ENCODE data around the gene CX3CL1. TPM values are rescaled to one million over a fixed set of nuclear protein-coding genes. Genes with fewer than 3 reads are reported as not detected.
A peak's percentile ranks its signal among the peaks of the same experiment; 100 is the strongest.

Gene CX3CL1
- total RNA-seq (2021; ENCODE audit: unreplicated experiment) = 0.15 TPM
- polyA plus RNA-seq (2012) = not detected in 2 replicates
- not detected for Bru-seq, nascent RNA
- not detected for BruChase-seq, experiment 1, labeled RNA remaining after a 6-hour chase
- not detected for BruChase-seq, experiment 2, labeled RNA remaining after a 2-hour chase
- long read RNA-seq = 0 reads

DNA sequence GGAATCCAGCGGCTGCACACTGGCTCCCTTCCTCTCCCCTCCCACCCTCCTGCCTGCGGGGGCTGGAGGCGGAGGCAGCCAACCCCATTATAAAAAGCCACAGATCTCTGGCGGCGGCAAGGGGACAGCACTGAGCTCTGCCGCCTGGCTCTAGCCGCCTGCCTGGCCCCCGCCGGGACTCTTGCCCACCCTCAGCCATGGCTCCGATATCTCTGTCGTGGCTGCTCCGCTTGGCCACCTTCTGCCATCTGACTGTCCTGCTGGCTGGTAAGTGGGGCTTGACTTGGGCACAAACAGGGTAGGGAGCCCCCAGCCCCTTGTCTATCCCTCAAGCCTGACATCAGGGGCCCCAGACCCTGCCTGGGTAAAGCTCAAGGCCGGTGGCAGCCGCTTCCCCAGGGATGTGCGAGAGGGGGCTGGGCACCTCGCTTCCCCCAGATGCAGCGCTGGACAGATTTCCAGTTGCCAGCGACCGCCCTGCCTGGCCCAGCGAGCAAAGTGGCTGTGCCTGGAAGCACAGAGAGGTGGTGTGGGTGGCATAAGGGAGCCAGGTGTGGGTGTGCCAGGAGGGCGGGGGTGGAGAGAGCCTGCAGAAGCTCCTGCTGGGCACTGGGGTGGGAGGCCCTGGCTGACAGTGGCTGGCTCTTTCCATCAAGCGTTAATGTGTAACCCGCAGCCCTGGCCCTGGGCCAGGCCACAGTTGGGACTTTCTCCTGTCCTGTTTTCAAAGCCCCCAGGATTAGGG, at the start of gene CX3CL1:
Gene CX3CL1 (plus strand): TSS at position 119 of the 745 bp plus-strand sequence. CDS start 79 bp downstream, at position 198.
- CTCF ChIA-PET = no interaction called here
- Histone ChIP-seq H3K4me3 (replicated peaks in 1 of 2; ENCODE audit: low read depth in 1 of 2, low read length in 2 of 2) (no peak within 1 kb of the TSS), H3K36me3 (ENCODE audit: control insufficient read depth in 1 of 2, insufficient read depth in 2 of 2, low read length in 2 of 2) (no peaks in the 10 kb centered on the region), H3K27me3 (ENCODE audit: insufficient read depth, low read length) (no peaks in the 10 kb centered on the region), H3K27ac (ENCODE audit: low read depth, low read length) (no peak within 1 kb of the TSS), H3K9ac (ENCODE audit: low read length) (no peak within 1 kb of the TSS), H2AFZ (ENCODE audit: low read depth, low read length, poor library complexity, severe bottlenecking) (no peak within 1 kb of the TSS), H3K9me3 (ENCODE audit: control insufficient read depth in 1 of 2, insufficient read depth in 1 of 2, low read depth in 1 of 2, low read length in 2 of 2) (no peaks in the 10 kb centered on the region), H3K79me2 (ENCODE audit: insufficient read depth, low read length) (no peaks in the 10 kb centered on the region), H3K4me2 (ENCODE audit: low read length) (no peak within 1 kb of the TSS), H4K20me1 (ENCODE audit: insufficient read depth) (no peaks in the 10 kb centered on the region), H3K4me1 (ENCODE audit: control insufficient read depth in 1 of 2, insufficient read depth in 2 of 2, low read length in 2 of 2) (peaks cover 0 to 8% of the 10 kb centered on the region in 2 experiments; a peak in 3 of 4 replicates), H3K9me2 (ENCODE audit: insufficient read depth) (no peaks in the 10 kb centered on the region)
- no peak for TF ChIP-seq TCF7L2 (IDR thresholded peaks at IDR 0.05; ENCODE audit: borderline replicate concordance, extremely low read depth, insufficient read depth, insufficient read length)
- no peak for TF ChIP-seq FOSL1 (IDR thresholded peaks at IDR 0.05; ENCODE audit: low read depth)
- TF ChIP-seq JUND (IDR thresholded peaks at IDR 0.05) = no peak
- TF ChIP-seq, protein P1, sequence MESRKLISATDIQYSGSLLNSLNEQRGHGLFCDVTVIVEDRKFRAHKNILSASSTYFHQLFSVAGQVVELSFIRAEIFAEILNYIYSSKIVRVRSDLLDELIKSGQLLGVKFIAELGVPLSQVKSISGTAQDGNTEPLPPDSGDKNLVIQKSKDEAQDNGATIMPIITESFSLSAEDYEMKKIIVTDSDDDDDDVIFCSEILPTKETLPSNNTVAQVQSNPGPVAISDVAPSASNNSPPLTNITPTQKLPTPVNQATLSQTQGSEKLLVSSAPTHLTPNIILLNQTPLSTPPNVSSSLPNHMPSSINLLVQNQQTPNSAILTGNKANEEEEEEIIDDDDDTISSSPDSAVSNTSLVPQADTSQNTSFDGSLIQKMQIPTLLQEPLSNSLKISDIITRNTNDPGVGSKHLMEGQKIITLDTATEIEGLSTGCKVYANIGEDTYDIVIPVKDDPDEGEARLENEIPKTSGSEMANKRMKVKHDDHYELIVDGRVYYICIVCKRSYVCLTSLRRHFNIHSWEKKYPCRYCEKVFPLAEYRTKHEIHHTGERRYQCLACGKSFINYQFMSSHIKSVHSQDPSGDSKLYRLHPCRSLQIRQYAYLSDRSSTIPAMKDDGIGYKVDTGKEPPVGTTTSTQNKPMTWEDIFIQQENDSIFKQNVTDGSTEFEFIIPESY (IDR thresholded peaks at IDR 0.05; ENCODE audit: extremely low read depth, insufficient replicate concordance, low read length) = no peak
- DNase-seq (ENCODE audit: low read depth, low spot score) (no peak), ATAC-seq (no peak)
- BruUV-seq (replicated peaks) = no TSS peak
- POLR2A ChIA-PET = no interaction called here
- intact Hi-C loops (cut with micrococcal nuclease) = no loop called here
- RAD21 ChIA-PET (ENCODE audit: low non-redundant PET in 1 of 2, low total read pairs in 2 of 2, uncharacterized antibody in 2 of 2, unreplicated experiment in 2 of 2) = no interaction called here

DNA sequence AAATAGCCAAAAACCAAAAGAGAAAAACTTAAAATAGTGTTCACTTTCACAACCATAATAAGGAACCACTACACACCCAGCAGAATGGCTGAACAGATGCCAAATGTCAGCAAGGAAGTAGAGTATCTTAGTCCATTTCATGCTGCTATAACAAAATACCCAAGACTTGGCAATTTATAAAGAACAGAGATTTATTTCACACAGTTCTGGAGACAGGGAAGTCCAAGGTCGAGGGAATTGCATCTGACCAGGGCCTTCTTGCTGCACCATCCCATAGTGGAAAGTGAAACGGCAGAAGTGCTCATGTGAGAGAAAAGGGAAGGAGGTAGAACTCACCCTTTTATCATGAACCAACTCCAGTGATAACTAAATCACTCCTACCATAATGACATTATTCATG, 47.5 kb upstream of the CX3CL1 start:
- H3K36me3 ChIP-seq (ENCODE audit: control insufficient read depth in 1 of 2, insufficient read depth in 2 of 2, low read length in 2 of 2) = no peaks in the 10 kb centered on the region
- BruUV-seq (replicated peaks) = no TSS peak
- no peaks in the 10 kb centered on the region for H3K27me3 ChIP-seq (ENCODE audit: insufficient read depth, low read length)
- no peak overlapping the region for H3K4me2 ChIP-seq (ENCODE audit: low read length)
- H3K4me3 ChIP-seq (replicated peaks in 1 of 2; ENCODE audit: low read depth in 1 of 2, low read length in 2 of 2) = no peak overlapping the region
- no peak overlapping the region for H3K27ac ChIP-seq (ENCODE audit: low read depth, low read length)
- RAD21 ChIA-PET (ENCODE audit: low non-redundant PET in 1 of 2, low total read pairs in 2 of 2, uncharacterized antibody in 2 of 2, unreplicated experiment in 2 of 2) = no interaction called here
- no peak overlapping the region for H3K9ac ChIP-seq (ENCODE audit: low read length)
- CTCF ChIA-PET = no interaction called here
- POLR2A ChIA-PET = interaction anchor here (1.0 kb wide), 1 partner anchor 8 kb away, joined by 3 read pairs; no protein-coding TSS in a partner anchor
- H2AFZ ChIP-seq (ENCODE audit: low read depth, low read length, poor library complexity, severe bottlenecking) = peak overlapping the region; percentile 1
- DNase-seq (ENCODE audit: low read depth, low spot score) (no peak), ATAC-seq (no peak)
- intact Hi-C loops (cut with micrococcal nuclease) = no loop called here
- H3K79me2 ChIP-seq (ENCODE audit: insufficient read depth, low read length) = no peaks in the 10 kb centered on the region
- TF ChIP-seq JUND (IDR thresholded peaks at IDR 0.05) (no peak), POLR2AphosphoS5 (IDR thresholded peaks at IDR 0.05; ENCODE audit: low read depth, low read length) (no peak), CBX3 (IDR thresholded peaks at IDR 0.05; ENCODE audit: low read depth) (no peak), SRF (IDR thresholded peaks at IDR 0.05; ENCODE audit: low read depth) (0 out of 2 replicates have a peak, but pooled peaks have one; percentile 19), ZNF274 (IDR thresholded peaks at IDR 0.05; ENCODE audit: low read depth, low read length) (no peak)
- TF ChIP-seq, protein P2, sequence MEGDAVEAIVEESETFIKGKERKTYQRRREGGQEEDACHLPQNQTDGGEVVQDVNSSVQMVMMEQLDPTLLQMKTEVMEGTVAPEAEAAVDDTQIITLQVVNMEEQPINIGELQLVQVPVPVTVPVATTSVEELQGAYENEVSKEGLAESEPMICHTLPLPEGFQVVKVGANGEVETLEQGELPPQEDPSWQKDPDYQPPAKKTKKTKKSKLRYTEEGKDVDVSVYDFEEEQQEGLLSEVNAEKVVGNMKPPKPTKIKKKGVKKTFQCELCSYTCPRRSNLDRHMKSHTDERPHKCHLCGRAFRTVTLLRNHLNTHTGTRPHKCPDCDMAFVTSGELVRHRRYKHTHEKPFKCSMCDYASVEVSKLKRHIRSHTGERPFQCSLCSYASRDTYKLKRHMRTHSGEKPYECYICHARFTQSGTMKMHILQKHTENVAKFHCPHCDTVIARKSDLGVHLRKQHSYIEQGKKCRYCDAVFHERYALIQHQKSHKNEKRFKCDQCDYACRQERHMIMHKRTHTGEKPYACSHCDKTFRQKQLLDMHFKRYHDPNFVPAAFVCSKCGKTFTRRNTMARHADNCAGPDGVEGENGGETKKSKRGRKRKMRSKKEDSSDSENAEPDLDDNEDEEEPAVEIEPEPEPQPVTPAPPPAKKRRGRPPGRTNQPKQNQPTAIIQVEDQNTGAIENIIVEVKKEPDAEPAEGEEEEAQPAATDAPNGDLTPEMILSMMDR (IDR thresholded peaks at IDR 0.05 in 2 of 3, conservative IDR thresholded peaks at IDR 0.05 in 1 of 3; ENCODE audit: borderline replicate concordance in 1 of 3, insufficient read depth in 1 of 3, low read depth in 2 of 3, low read length in 2 of 3) = no peak
- no peaks in the 10 kb centered on the region for H3K4me1 ChIP-seq (ENCODE audit: control insufficient read depth in 1 of 2, insufficient read depth in 2 of 2, low read length in 2 of 2)
- no peaks in the 10 kb centered on the region for H4K20me1 ChIP-seq (ENCODE audit: insufficient read depth)
- H3K9me2 ChIP-seq (ENCODE audit: insufficient read depth) = no peaks in the 10 kb centered on the region
- H3K9me3 ChIP-seq (ENCODE audit: control insufficient read depth in 1 of 2, insufficient read depth in 1 of 2, low read depth in 1 of 2, low read length in 2 of 2) = no peaks in the 10 kb centered on the region

Measured in HCT116 (cell line).